ENCODE results near the gene SRPK1. TPM values are rescaled to one million over a fixed set of nuclear protein-coding genes. Genes with fewer than 3 reads are reported as not detected.
"Not testable (repeated sequence)": the region's sequence is repeated elsewhere in the genome, so short reads cannot be mapped to it uniquely, and the experiment has no call there.

SRPK1 gene
- total and polyA plus RNA-seq, 8 donors = 10.7 to 204 (median 30.4) TPM

DNA sequence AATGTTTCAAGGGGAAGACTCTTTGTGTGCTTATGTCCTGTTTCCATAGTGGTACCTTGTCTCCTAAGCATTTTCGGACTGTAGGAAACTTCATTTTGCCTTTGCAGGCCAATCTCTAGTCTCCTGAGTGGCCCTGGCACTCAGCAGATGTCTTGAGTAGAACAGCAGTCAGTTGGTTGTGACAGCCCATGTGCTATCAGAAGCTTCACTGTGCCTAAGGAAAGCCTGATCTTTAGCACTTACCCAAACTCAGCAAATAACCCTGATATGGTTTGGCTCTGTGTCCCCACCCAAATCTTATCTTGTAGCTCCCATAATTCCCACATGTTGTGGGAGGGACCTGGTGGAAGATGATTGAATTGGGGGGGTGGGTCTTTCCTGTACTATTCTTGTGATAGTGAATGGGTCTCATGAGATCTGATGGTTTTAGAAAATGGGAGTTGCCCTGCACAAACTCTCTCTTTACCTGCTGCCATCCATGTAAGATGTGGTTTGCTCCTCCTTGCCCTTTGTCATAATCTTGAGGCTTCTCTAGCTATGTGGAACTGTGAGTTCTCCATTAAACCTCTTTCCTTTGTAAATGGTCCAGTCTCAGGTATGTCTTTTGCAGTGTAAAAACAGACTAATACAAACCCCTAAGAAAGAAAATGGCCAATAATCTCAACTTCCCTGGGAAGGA is 15.9 kb upstream of the SRPK1 start:
- Histone ChIP-seq H3K4me3 (no peak overlapping the region), H3K27ac (no peak overlapping the region), H3K27me3 (no peaks in the 10 kb centered on the region), H3K36me3 (no peaks in the 10 kb centered on the region), H3K4me1 (no peaks in the 10 kb centered on the region), H3K9me3 (no peaks in the 10 kb centered on the region)
- WGBS, 5 donors = 67 to 100% (median 92%) methylated on average over 1 of the region's 1 CpG
- no peak for DNase-seq
- TF ChIP-seq, protein P1, sequence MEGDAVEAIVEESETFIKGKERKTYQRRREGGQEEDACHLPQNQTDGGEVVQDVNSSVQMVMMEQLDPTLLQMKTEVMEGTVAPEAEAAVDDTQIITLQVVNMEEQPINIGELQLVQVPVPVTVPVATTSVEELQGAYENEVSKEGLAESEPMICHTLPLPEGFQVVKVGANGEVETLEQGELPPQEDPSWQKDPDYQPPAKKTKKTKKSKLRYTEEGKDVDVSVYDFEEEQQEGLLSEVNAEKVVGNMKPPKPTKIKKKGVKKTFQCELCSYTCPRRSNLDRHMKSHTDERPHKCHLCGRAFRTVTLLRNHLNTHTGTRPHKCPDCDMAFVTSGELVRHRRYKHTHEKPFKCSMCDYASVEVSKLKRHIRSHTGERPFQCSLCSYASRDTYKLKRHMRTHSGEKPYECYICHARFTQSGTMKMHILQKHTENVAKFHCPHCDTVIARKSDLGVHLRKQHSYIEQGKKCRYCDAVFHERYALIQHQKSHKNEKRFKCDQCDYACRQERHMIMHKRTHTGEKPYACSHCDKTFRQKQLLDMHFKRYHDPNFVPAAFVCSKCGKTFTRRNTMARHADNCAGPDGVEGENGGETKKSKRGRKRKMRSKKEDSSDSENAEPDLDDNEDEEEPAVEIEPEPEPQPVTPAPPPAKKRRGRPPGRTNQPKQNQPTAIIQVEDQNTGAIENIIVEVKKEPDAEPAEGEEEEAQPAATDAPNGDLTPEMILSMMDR (IDR thresholded peaks at IDR 0.05) = no peak
- TF ChIP-seq EP300 (IDR thresholded peaks at IDR 0.05) = no peak
- no peak for TF ChIP-seq POLR2AphosphoS5 (IDR thresholded peaks at IDR 0.05)
- intact Hi-C loops (cut with DNase I; ENCODE audit: low total_unique reads) = no loop called here

DNA sequence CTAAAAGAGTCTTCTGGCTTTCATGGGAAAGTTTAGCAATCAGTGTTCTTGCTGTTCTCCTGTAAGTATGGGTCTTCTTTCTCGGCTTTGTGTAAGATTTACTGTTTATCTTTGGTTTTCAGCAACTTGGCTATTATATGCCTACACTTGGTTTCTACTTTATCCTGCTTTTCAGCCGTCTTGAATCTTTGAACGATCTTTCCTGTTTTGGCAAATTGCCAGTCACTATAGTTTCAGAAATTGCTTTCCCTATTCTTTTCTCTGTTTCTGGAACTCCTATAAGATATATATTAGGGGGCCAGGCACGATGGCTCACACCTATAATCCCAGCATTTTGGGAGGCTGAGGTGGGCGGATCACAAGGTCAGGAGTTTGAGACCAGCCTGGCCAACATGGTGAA is 14.6 kb upstream of the SRPK1 start:
- H3K4me1 ChIP-seq = no peaks in the 10 kb centered on the region
- H3K27ac ChIP-seq = no peak overlapping the region
- no peaks in the 10 kb centered on the region for H3K36me3 ChIP-seq
- WGBS, 5 donors = 52 to 58% (median 55%) methylated on average over 5 of the region's 5 CpGs
- H3K27me3 ChIP-seq = no peaks in the 10 kb centered on the region
- H3K4me3 ChIP-seq = no peak overlapping the region
- no peaks in the 10 kb centered on the region for H3K9me3 ChIP-seq
- no peak for DNase-seq
- intact Hi-C loops (cut with DNase I; ENCODE audit: low total_unique reads) = no loop called here
- no peak for TF ChIP-seq POLR2A (IDR thresholded peaks at IDR 0.05)
- TF ChIP-seq, protein P1 (IDR thresholded peaks at IDR 0.05) = no peak
- no peak for TF ChIP-seq POLR2AphosphoS5 (IDR thresholded peaks at IDR 0.05)

DNA sequence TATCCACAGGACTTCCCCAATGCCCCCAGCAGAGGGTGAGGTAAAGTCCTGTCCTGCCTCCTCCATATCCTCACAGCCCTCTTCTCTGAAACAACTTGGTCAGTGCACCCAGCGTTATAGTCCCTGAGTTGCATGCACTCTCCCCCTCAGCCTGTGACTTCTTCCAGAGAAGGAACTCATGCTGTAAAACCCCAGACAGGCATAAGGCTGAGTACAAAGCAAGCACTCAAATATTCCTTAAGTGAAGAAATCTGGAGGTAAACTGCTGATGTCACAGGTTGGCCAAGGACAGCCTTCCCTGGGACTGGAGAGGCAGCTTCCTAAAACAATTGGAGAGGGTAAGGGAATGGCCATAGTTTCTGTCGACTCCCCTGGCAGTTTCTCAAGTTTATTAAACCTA is 12.9 kb upstream of the SRPK1 start:
- no peaks in the 10 kb centered on the region for H3K36me3 ChIP-seq
- no peaks in the 10 kb centered on the region for H3K9me3 ChIP-seq
- TF ChIP-seq, protein P1 (IDR thresholded peaks at IDR 0.05) = no peak
- TF ChIP-seq POLR2AphosphoS5 (IDR thresholded peaks at IDR 0.05) = no peak
- no peak for TF ChIP-seq EP300 (IDR thresholded peaks at IDR 0.05)
- no peak for TF ChIP-seq POLR2A (IDR thresholded peaks at IDR 0.05)
- no peak overlapping the region for H3K27ac ChIP-seq
- intact Hi-C loops (cut with DNase I; ENCODE audit: low total_unique reads) = no loop called here
- H3K27me3 ChIP-seq = no peaks in the 10 kb centered on the region
- 34 to 47% (median 38%) methylated on average over 2 of the region's 2 CpGs for WGBS, 5 donors
- no peak overlapping the region for H3K4me3 ChIP-seq
- H3K4me1 ChIP-seq = no peaks in the 10 kb centered on the region
- DNase-seq = no peak

- H3K9me3 ChIP-seq; H3K4me3 ChIP-seq; H3K27me3 ChIP-seq; H3K27ac ChIP-seq; DNase-seq; H3K4me1 ChIP-seq; H3K36me3 ChIP-seq; intact Hi-C loops (cut with DNase I; ENCODE audit: low total_unique reads): not testable (repeated sequence)
- WGBS, 5 donors = 72 to 82% (median 76%) methylated on average over 8 to 10 of the region's 10 CpGs
These were observed 11.0 kb upstream of the SRPK1 start for GRCh38 chr6:35931873-35932272.

DNA sequence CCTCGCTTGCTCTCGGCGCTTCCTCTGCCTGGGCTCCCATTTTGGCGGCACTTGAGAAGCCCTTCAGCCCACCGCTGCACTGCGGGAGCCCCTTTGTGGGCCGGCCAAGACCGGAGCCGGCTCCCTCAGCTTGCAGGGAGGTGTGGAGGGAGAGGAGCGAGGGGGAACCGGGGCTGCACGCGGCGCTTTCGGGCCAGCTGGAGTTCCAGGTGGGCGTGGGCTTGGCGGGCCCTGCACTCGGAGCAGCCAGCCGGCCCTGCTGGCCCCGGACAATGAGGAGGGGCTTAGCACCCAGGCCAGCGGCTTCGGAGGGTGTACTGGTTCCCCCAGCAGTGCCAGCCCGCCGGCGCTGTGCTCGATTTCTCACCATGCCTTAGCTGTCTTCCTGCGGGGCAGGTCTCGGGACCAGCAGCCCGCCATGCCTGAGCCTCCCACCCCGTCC is 10.2 kb upstream of the SRPK1 start:
- no peaks in the 10 kb centered on the region for H3K9me3 ChIP-seq
- WGBS, 5 donors = 90 to 97% (median 93%) methylated on average over 27 to 30 of the region's 30 CpGs
- H3K27ac ChIP-seq = no peak overlapping the region
- H3K4me1 ChIP-seq = no peaks in the 10 kb centered on the region
- DNase-seq = no peak
- intact Hi-C loops (cut with DNase I; ENCODE audit: low total_unique reads) = no loop called here
- TF ChIP-seq EP300 (IDR thresholded peaks at IDR 0.05) (no peak), POLR2AphosphoS5 (IDR thresholded peaks at IDR 0.05) (no peak), POLR2A (IDR thresholded peaks at IDR 0.05) (no peak)
- TF ChIP-seq, protein P1 (IDR thresholded peaks at IDR 0.05) = no peak
- H3K4me3 ChIP-seq = no peak overlapping the region
- no peaks in the 10 kb centered on the region for H3K27me3 ChIP-seq
- H3K36me3 ChIP-seq = no peaks in the 10 kb centered on the region

Data from stomach (tissue), 9 donors.